ENCODE measurements around the gene NAE1. TPM values are rescaled to one million over a fixed set of nuclear protein-coding genes. Genes with fewer than 3 reads are reported as not detected.
A peak's percentile ranks its signal among the peaks of the same experiment; 100 is the strongest.

Gene NAE1
- total and polyA plus RNA-seq, 2 donors (not counting 1 experiment from before 2014, with no cell fraction given), result 47.4 to 59.7 TPM

- Histone ChIP-seq H3K4me2 (ENCODE audit: extremely low read depth, insufficient read depth, low read length) (peak within 1 kb of the TSS; percentile 58), H3K4me1 (ENCODE audit: control insufficient read depth, extremely low read depth, insufficient read depth, low read length) (no peaks in the 10 kb centered on the region), H3K27me3 (ENCODE audit: control insufficient read depth, insufficient read depth, low read length) (peaks cover 51% of the 10 kb centered on the region), H3K36me3 (ENCODE audit: control insufficient read depth, insufficient read depth, low read length) (no peaks in the 10 kb centered on the region), H2AFZ (ENCODE audit: low read length) (no peak within 1 kb of the TSS), H3K4me3 (replicated peaks in 1 of 4; ENCODE audit: control extremely low read depth in 1 of 4, insufficient read depth in 1 of 4, low read depth in 3 of 4, low read length in 4 of 4) (peak within 1 kb of the TSS in 3 of 4 experiments; percentile 17 to 49 (median 19)), H3K27ac (ENCODE audit: insufficient read depth, low read length) (no peak within 1 kb of the TSS), H3K9ac (ENCODE audit: insufficient read depth, low read length) (no peak within 1 kb of the TSS), H4K20me1 (ENCODE audit: control insufficient read depth, extremely low read depth, insufficient read depth, low read length) (no peaks in the 10 kb centered on the region), H3K9me3 (ENCODE audit: control insufficient read depth, insufficient read depth, low read depth, low read length) (no peaks in the 10 kb centered on the region), H3K79me2 (ENCODE audit: control insufficient read depth, insufficient read depth, low read length) (no peaks in the 10 kb centered on the region)
- no peak for DNase-seq (ENCODE audit: low read depth in 2 of 2)
- peak; percentile 87 for TF ChIP-seq EZH2 (IDR thresholded peaks at IDR 0.05; ENCODE audit: low read length, missing control alignments)
- TF ChIP-seq CTCF (conservative IDR thresholded peaks at IDR 0.05 in 1 of 2, IDR thresholded peaks at IDR 0.05 in 1 of 2; ENCODE audit: low read depth in 1 of 2, low read length in 2 of 2), result no peak
These were observed 13.7 kb upstream of the NAE1 start, which contains the start of gene CA7 for GRCh38 chr16:66844342-66845079. Gene CA7 (plus strand): TSS chr16:66844414. CDS start chr16:66844488, 74 bp downstream.

GRCh38 chr16:66844009-66844341 lies 13.2 kb upstream of the NAE1 start:
- H3K4me3 ChIP-seq (replicated peaks in 1 of 4; ENCODE audit: control extremely low read depth in 1 of 4, insufficient read depth in 1 of 4, low read depth in 3 of 4, low read length in 4 of 4), result no peak overlapping the region
- H3K36me3 ChIP-seq (ENCODE audit: control insufficient read depth, insufficient read depth, low read length), result no peaks in the 10 kb centered on the region
- H3K9ac ChIP-seq (ENCODE audit: insufficient read depth, low read length), result no peak overlapping the region
- H3K79me2 ChIP-seq (ENCODE audit: control insufficient read depth, insufficient read depth, low read length), result no peaks in the 10 kb centered on the region
- no peak overlapping the region for H2AFZ ChIP-seq (ENCODE audit: low read length)
- H4K20me1 ChIP-seq (ENCODE audit: control insufficient read depth, extremely low read depth, insufficient read depth, low read length), result no peaks in the 10 kb centered on the region
- peaks cover 51% of the 10 kb centered on the region for H3K27me3 ChIP-seq (ENCODE audit: control insufficient read depth, insufficient read depth, low read length)
- H3K4me2 ChIP-seq (ENCODE audit: extremely low read depth, insufficient read depth, low read length), result no peak overlapping the region
- no peak overlapping the region for H3K27ac ChIP-seq (ENCODE audit: insufficient read depth, low read length)
- H3K4me1 ChIP-seq (ENCODE audit: control insufficient read depth, extremely low read depth, insufficient read depth, low read length), result no peaks in the 10 kb centered on the region
- TF ChIP-seq CTCF (conservative IDR thresholded peaks at IDR 0.05 in 1 of 2, IDR thresholded peaks at IDR 0.05 in 1 of 2; ENCODE audit: low read depth in 1 of 2, low read length in 2 of 2) (no peak), EZH2 (IDR thresholded peaks at IDR 0.05; ENCODE audit: low read length, missing control alignments) (peak; percentile 85)
- no peak for DNase-seq (ENCODE audit: low read depth in 2 of 2)
- no peaks in the 10 kb centered on the region for H3K9me3 ChIP-seq (ENCODE audit: control insufficient read depth, insufficient read depth, low read depth, low read length)

GRCh38 chr16:66843191-66843590 lies 12.4 kb upstream of the NAE1 start:
- H3K79me2 ChIP-seq (ENCODE audit: control insufficient read depth, insufficient read depth, low read length), result no peaks in the 10 kb centered on the region
- DNase-seq (ENCODE audit: low read depth in 2 of 2), result no peak
- peaks cover 51% of the 10 kb centered on the region for H3K27me3 ChIP-seq (ENCODE audit: control insufficient read depth, insufficient read depth, low read length)
- H4K20me1 ChIP-seq (ENCODE audit: control insufficient read depth, extremely low read depth, insufficient read depth, low read length), result no peaks in the 10 kb centered on the region
- H3K4me3 ChIP-seq (replicated peaks in 1 of 4; ENCODE audit: control extremely low read depth in 1 of 4, insufficient read depth in 1 of 4, low read depth in 3 of 4, low read length in 4 of 4), result no peak overlapping the region
- no peaks in the 10 kb centered on the region for H3K9me3 ChIP-seq (ENCODE audit: control insufficient read depth, insufficient read depth, low read depth, low read length)
- H2AFZ ChIP-seq (ENCODE audit: low read length), result no peak overlapping the region
- no peak for TF ChIP-seq CTCF (conservative IDR thresholded peaks at IDR 0.05 in 1 of 2, IDR thresholded peaks at IDR 0.05 in 1 of 2; ENCODE audit: low read depth in 1 of 2, low read length in 2 of 2)
- TF ChIP-seq EZH2 (IDR thresholded peaks at IDR 0.05; ENCODE audit: low read length, missing control alignments), result no peak
- H3K4me1 ChIP-seq (ENCODE audit: control insufficient read depth, extremely low read depth, insufficient read depth, low read length), result no peaks in the 10 kb centered on the region
- no peaks in the 10 kb centered on the region for H3K36me3 ChIP-seq (ENCODE audit: control insufficient read depth, insufficient read depth, low read length)
- H3K27ac ChIP-seq (ENCODE audit: insufficient read depth, low read length), result no peak overlapping the region
- no peak overlapping the region for H3K4me2 ChIP-seq (ENCODE audit: extremely low read depth, insufficient read depth, low read length)
- no peak overlapping the region for H3K9ac ChIP-seq (ENCODE audit: insufficient read depth, low read length)
